ENCODE results near the gene NAMPT. TPM values are rescaled to one million over a fixed set of nuclear protein-coding genes. Genes with fewer than 3 reads are reported as not detected.
A peak's percentile ranks its signal among the peaks of the same experiment; 100 is the strongest.
"Not testable (repeated sequence)": the region's sequence is repeated elsewhere in the genome, so short reads cannot be mapped to it uniquely, and the experiment has no call there.

NAMPT gene
- 39.7 and 83.9 TPM in 2 replicates for total RNA-seq (2014; rRNA removed; shearing (Covaris generic); ENCODE audit: low replicate concordance)

DNA sequence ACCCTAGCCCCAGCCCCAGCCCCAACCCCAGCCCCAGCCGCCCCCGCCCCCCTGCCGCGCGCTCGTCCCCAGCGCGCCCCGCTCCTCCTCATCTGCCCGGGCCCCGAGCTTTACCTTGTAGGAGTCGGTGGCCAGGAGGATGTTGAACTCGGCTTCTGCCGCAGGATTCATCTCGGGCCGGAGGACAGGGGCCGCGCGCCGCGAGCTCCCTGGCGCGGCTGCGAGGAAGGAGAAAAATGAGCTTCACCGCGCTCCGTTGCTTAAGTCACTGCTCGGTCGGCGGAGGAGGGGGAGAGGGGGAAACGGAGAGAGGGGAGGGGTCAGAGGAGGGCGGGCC is at the start of gene NAMPT:
NAMPT (minus strand) TSS at position 270 of the 337 bp plus-strand sequence; CDS start at position 171, 99 bp downstream.
- Histone ChIP-seq H3K9me3 (no peaks in the 10 kb centered on the region), H3K36me3 (no peaks in the 10 kb centered on the region)
- no peak for DNase-seq

GRCh38 chr7:106332201-106332600 is 47.4 kb upstream of the NAMPT start:
- no peaks in the 10 kb centered on the region for H3K36me3 ChIP-seq

More for the DNA sequence above, at the start of gene NAMPT:
- Histone ChIP-seq H3K4me3 (peak within 1 kb of the TSS; percentile 68), H3K27me3 (no peaks in the 10 kb centered on the region)

DNA sequence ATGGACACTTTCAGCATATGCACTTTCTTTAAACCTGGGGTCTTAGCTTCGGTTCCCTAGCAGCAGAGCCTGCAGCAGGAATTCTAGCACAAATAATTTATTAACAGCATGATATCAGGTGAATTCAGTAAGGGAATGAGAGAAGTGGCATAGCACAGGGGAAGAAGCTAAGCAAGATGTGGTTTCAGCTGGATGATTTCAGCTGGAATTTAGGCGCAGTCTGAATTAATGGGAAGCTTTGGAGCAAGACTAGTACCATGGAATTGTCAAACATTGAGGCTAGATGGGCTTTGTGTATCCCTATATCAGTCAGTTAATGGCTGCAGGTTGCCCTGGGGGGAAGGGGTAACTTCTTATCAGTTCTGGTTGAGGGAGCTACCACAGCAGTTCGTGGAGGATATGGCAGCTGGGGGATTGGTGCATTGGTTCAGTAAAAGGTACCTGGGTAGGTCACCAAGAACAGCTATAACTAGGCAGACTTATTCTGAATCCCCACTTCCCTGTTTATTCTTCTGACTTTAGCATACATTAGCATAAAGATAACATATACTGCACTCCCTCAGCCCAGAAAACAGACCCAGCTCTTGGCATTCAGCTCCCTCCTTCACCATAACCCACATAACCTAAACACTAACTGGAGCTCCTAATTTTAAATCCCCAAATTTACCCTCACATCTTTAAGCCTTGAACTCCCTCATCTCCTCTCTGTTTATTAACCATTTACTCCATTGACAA is 46.8 kb upstream of the NAMPT start:
- Histone ChIP-seq H3K4me3 (no peak overlapping the region), H3K27me3 (no peaks in the 10 kb centered on the region), H3K9me3 (no peaks in the 10 kb centered on the region), H3K36me3 (no peaks in the 10 kb centered on the region)
- DNase-seq = no peak

More at GRCh38 chr7:106332201-106332600, 47.4 kb upstream of the NAMPT start:
- Histone ChIP-seq H3K27me3 (no peaks in the 10 kb centered on the region), H3K4me3 (no peak overlapping the region), H3K9me3 (0 out of 2 replicates have a peak, but pooled peaks cover 1% of the 10 kb centered on the region)
- no peak for DNase-seq

- Histone ChIP-seq H3K9me3 (no peaks in the 10 kb centered on the region), H3K27me3 (no peaks in the 10 kb centered on the region), H3K4me3 (no peak overlapping the region), H3K36me3 (no peaks in the 10 kb centered on the region)
- no peak for DNase-seq
Measured at GRCh38 chr7:106329971-106330733, 45.4 kb upstream of the NAMPT start.

- no peak for DNase-seq
- no peaks in the 10 kb centered on the region for H3K9me3 ChIP-seq
- no peaks in the 10 kb centered on the region for H3K27me3 ChIP-seq
- no peaks in the 10 kb centered on the region for H3K36me3 ChIP-seq
- H3K4me3 ChIP-seq = no peak overlapping the region
Measured at GRCh38 chr7:106329408-106329807, 44.6 kb upstream of the NAMPT start.

DNA sequence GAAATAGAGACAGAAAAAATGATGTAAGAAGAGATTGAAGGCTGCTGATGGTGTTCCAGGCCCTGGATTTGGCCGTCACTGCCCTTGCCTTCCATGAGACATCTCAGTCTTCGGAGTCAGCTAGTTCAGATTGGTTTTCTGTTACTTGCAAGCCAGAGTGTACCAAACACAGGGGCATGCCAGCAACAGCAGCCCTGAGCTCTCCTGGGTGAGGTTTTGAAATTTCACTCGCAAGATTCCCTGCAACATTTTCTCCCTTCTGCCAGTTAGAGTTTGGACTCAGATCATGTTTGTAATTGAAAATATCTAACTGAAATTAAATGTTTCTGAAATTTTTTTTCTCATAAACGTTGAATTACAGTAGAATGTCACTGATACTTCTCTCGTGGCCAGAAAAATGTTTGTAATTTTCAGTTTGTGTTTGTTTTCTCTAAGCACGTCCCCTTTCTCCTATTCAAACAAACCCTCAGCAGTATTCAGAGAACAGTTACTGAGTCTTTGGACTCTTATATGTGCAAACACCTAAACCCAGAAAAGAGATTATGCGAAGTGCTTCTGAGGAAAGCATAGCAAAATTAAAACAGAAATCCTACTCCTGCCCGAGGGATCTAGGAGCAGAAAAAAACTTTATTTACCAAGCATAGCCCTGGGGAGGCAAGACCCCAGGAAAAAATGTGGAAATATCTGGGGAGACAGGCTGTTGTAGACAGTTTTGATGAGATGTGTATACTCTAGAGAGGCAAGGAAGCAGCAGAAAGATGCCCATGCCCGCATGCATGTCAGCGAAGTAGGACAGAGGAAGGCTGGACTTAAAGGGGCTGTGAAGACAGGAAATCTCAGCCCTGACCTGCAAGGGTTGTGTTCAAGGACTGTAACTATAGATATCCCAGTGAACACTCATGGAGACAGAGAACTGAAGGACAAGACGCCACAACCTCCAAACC is 43.0 kb upstream of the NAMPT start:
- Histone ChIP-seq H3K9me3 (no peaks in the 10 kb centered on the region), H3K27me3 (no peaks in the 10 kb centered on the region), H3K36me3 (no peaks in the 10 kb centered on the region), H3K4me3 (no peak overlapping the region)
- DNase-seq = no peak

DNA sequence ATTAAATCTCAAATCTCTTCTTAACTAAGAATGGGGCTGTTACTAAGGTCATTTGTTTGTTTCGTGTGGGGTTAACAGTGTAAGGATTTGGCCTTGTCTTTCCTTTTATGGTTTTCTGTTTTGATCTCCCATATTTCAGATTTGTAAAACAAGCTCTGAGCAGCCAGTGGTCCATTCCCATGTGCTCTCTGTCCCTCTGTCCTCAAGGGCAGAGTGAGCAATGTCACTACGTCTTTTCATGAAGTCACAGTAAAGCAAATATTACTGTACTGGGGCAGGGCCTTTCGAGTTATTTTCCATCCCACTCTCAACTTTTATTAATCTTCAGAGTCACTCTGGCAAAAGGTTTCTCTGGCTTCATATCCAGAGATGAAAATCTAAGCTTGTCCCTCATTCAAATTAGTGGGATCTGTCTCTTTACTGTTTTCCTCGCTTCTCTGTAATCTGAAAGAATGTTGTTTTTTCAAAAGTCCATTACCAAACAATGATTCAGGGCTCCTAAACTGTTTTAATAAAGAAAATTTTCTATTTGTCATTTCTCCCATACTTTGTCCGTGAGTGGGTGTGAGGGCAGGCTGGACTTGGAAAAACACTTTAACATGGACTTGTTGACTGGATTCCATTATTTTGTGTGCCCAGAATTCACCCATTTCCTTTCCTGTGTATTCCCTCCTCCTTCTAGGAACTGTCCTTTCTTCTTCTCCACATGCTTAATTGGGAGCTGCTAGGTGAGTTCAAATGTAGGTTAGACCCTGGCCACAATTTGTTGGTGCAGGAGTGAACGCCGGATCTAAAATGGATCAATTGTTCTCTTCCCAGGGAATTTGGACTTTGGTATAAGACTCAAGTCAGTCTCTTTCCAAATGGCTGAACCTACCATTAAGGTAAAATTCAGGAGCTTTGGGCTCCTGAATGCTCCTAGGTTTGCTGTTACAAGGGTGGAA is 42.1 kb upstream of the NAMPT start:
- DNase-seq = no peak
- Histone ChIP-seq H3K27me3 (no peaks in the 10 kb centered on the region), H3K9me3 (no peaks in the 10 kb centered on the region), H3K4me3 (no peak overlapping the region), H3K36me3 (no peaks in the 10 kb centered on the region)

DNA sequence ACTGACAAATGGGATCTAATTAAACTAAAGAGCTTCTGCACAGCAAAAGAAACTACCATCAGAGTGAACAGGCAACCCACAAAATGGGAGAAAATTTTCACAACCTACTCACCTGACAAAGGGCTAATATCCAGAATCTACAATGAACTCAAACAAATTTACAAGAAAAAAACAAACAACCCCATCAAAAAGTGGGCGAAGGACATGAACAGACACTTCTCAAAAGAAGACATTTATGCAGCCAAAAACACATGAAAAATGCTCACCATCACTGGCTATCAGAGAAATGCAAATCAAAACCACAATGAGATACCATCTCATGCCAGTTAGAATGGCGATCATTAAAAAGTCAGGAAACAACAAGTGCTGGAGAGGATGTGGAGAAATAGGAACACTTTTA is 39.7 kb upstream of the NAMPT start:
- H3K36me3 ChIP-seq, H3K9me3 ChIP-seq, DNase-seq, H3K4me3 ChIP-seq, H3K27me3 ChIP-seq: not testable (repeated sequence)

- not testable (repeated sequence) for H3K36me3 ChIP-seq, H3K9me3 ChIP-seq
Measured at GRCh38 chr7:106320254-106320770, 35.5 kb upstream of the NAMPT start.

GRCh38 chr7:106318482-106318881 is 33.7 kb upstream of the NAMPT start:
- no peaks in the 10 kb centered on the region for H3K9me3 ChIP-seq
- H3K27me3 ChIP-seq = no peaks in the 10 kb centered on the region
- DNase-seq = no peak
- H3K4me3 ChIP-seq = no peak overlapping the region
- no peaks in the 10 kb centered on the region for H3K36me3 ChIP-seq

More at GRCh38 chr7:106320254-106320770, 35.5 kb upstream of the NAMPT start:
- H3K4me3 ChIP-seq, H3K27me3 ChIP-seq, DNase-seq: not testable (repeated sequence)

DNA sequence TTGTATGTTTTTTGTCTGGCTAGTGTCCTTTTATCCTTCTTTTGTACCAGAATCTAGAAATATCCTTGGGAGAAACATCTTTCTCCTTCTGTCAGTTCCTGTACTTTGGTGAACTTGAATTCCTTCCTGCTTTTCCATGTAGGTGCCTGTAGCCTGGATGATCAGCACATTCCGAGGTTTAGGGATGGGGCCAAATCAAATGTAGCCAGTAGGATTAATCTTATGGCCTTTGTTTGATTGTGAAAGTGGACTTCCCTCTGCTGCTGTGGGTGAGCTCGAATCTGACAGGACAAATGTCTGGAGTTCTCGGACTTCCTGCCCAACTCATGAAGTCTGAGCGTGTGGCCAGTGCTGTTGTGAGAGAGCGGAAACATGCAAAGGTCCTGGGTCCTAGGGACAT is 33.2 kb upstream of the NAMPT start:
- DNase-seq = no peak
- Histone ChIP-seq H3K9me3 (no peaks in the 10 kb centered on the region), H3K27me3 (no peaks in the 10 kb centered on the region), H3K4me3 (no peak overlapping the region), H3K36me3 (no peaks in the 10 kb centered on the region)

DNA sequence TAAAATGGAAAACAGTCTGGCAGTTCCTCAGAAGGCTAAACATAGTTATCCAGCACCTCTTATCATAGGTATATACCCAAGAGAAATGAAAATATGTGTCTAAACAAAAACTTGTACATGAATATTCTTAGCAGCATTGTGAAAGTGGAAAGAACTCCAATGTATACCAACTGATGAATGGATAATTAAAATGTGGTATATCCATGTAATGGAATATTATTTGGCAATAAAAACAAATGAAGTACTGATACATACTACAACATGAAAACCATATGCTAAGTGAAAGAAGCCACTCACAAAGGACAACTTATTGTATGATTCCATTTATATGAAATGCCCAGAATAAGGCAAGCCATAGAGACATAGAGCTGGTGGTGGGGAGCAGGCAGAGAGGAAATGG is 32.2 kb upstream of the NAMPT start:
- Histone ChIP-seq H3K9me3 (no peaks in the 10 kb centered on the region), H3K4me3 (no peak overlapping the region), H3K36me3 (no peaks in the 10 kb centered on the region)

GRCh38 chr7:106314875-106315274 is 30.1 kb upstream of the NAMPT start:
- H3K9me3 ChIP-seq = no peaks in the 10 kb centered on the region
- no peaks in the 10 kb centered on the region for H3K36me3 ChIP-seq
- DNase-seq = no peak
- no peak overlapping the region for H3K4me3 ChIP-seq
- no peaks in the 10 kb centered on the region for H3K27me3 ChIP-seq

More for the DNA sequence above, 32.2 kb upstream of the NAMPT start:
- no peak for DNase-seq
- H3K27me3 ChIP-seq = no peaks in the 10 kb centered on the region

DNA sequence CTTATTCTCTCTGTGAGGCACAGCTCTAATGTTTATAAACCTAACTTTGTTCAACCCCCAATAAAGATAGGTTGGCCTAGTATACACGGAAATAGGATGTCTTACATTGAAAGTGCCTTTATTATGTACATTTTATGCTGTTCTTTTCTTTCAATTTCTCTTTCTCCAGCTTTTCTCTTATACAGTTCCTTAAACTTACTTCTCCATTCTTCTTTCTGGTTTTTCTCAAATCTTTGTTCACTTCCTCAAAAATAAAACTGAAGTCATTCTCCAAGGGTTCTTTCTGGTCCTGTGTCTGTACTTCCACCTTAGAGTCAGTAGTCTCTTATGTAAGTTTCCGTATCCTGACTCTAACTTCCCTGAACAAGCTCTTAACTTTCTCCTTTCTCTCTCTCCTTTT is 29.2 kb upstream of the NAMPT start:
- Histone ChIP-seq H3K9me3 (no peaks in the 10 kb centered on the region), H3K27me3 (no peaks in the 10 kb centered on the region), H3K4me3 (no peak overlapping the region), H3K36me3 (no peaks in the 10 kb centered on the region)
- no peak for DNase-seq

DNA sequence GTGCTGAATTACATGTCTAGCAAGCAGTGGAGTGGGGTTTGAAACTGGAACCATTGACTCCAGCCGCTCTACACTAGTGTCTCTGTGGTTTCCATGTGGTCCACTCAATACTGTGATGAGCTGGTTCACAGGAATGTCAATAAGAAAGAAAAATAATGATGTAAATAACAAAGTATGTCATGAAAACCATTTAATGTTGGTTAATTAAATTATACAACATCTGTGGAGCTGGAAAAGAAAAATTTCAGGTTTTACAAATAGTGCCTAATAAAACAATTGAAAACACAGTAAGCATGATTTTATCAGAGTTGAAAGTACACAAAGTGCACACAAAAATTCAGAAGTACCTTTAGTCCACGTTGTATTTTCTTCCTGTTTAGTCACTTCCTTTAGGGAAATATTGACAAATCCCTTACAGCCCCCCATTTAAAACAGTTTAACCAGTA is 28.7 kb upstream of the NAMPT start:
- DNase-seq = peak; percentile 4
- Histone ChIP-seq H3K36me3 (no peaks in the 10 kb centered on the region), H3K4me3 (no peak overlapping the region), H3K27me3 (no peaks in the 10 kb centered on the region), H3K9me3 (no peaks in the 10 kb centered on the region)

DNA sequence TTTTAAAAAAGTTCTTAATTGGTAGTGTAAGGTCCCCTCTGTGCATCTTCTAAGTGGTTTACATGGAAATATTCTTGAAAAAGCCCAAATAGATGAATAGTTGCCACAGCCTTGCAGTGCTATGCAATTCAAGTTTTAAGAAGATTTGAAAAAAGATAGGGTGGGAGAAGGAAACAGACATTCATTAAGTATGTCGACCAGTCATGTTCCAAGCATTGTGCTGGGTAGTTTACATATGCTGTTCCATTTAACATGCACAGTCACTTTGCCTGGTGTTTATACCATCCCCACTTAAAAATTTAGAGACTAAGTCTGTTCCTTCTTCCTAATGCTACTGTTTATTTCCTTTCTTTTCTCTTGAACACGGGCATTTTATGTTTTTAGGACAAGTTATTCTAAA is 28.1 kb upstream of the NAMPT start:
- Histone ChIP-seq H3K27me3 (no peaks in the 10 kb centered on the region), H3K36me3 (no peaks in the 10 kb centered on the region), H3K4me3 (no peak overlapping the region), H3K9me3 (no peaks in the 10 kb centered on the region)
- no peak for DNase-seq

Data from MG63 (cell line).